HS-27A (cell line): ENCODE measurements around the gene PDE5A.

Experiments used
- DNase-seq: peaks from one replicate; pipeline ENCODE4 v3.0.0-alpha.2; 2012; ENCODE audit warnings: low read depth, missing footprints

PDE5A gene

GRCh38 chr4:119585771-119586170, 42.8 kb downstream of the PDE5A start:
- DNase-seq, result no peak

GRCh38 chr4:119581190-119581873, 47.3 kb downstream of the PDE5A start:
- no peak for DNase-seq

GRCh38 chr4:119580293-119580692, 48.3 kb downstream of the PDE5A start:
- no peak for DNase-seq

- no peak for DNase-seq
Observed at GRCh38 chr4:119579823-119580222, 48.8 kb downstream of the PDE5A start.

GRCh38 chr4:119570401-119570800, 58.2 kb downstream of the PDE5A start:
- no peak for DNase-seq

- DNase-seq, result no peak
Observed at GRCh38 chr4:119564106-119564505, 64.5 kb downstream of the PDE5A start.

GRCh38 chr4:119559044-119559647, 69.5 kb downstream of the PDE5A start:
- peak; percentile 24 for DNase-seq

- no peak for DNase-seq
Observed at GRCh38 chr4:119550857-119551532, 77.6 kb downstream of the PDE5A start.

- DNase-seq, result no peak
Observed at GRCh38 chr4:119549639-119550038, 79.0 kb downstream of the PDE5A start.

GRCh38 chr4:119543779-119544178, 84.8 kb downstream of the PDE5A start:
- no peak for DNase-seq

- DNase-seq, result no peak
Observed at GRCh38 chr4:119543187-119543586, 85.4 kb downstream of the PDE5A start.

- DNase-seq, result no peak
Observed at GRCh38 chr4:119540249-119540648, 88.4 kb downstream of the PDE5A start.

- no peak for DNase-seq
Observed at GRCh38 chr4:119537586-119537985, 91.0 kb downstream of the PDE5A start.

GRCh38 chr4:119536572-119537528, 91.8 kb downstream of the PDE5A start:
- DNase-seq, result no peak

- DNase-seq, result no peak
Observed at GRCh38 chr4:119532319-119532718, 96.3 kb downstream of the PDE5A start.

- DNase-seq, result no peak
Observed at GRCh38 chr4:119529788-119530187, 98.8 kb downstream of the PDE5A start.

GRCh38 chr4:119526786-119527550, 101.6 kb downstream of the PDE5A start:
- no peak for DNase-seq

- no peak for DNase-seq
Observed at GRCh38 chr4:119525771-119526712, 102.6 kb downstream of the PDE5A start.

GRCh38 chr4:119525005-119525749, 103.4 kb downstream of the PDE5A start:
- no peak for DNase-seq

GRCh38 chr4:119523399-119523798, 105.2 kb downstream of the PDE5A start:
- no peak for DNase-seq
